Natural killer cell treated with Interleukin-12 subunit alpha and Interleukin-12 subunit beta and Interleukin-15 and Interleukin-18, amount 100 ng/mL, for 72 hours (primary cell): ENCODE measurements around the gene TRPC6. TPM values are rescaled to one million over a fixed set of nuclear protein-coding genes. Genes with fewer than 3 reads are reported as not detected.
A peak's percentile ranks its signal among the peaks of the same experiment; 100 is the strongest.

Experiments
- ATAC-seq, 2 donors: fragments of 150-1000 bp; cut with Tn5 transposase in 1 of 2; sonication (Bioruptor Pico), chemical (Tn5 transposase) in 1 of 2; 2 replicates each; pipeline ENCODE4 v1.10.0; 2021
- DNase-seq: peaks from one replicate; pipeline ENCODE4 v3.0.0; 2022; ENCODE audit warnings: low spot score
- H3K27ac Mint-ChIP-seq, 2 donors: 1 replicate in 1 of 2; 2 replicates in 1 of 2; pipeline ENCODE4 v1.8.0; 2022; ENCODE audit warnings: mixed read lengths in 2 of 2, mild to moderate bottlenecking in 1 of 2, moderate library complexity in 1 of 2
- H3K27me3 Mint-ChIP-seq, 2 donors: 1 replicate in 1 of 2; 2 replicates in 1 of 2; pipeline ENCODE4 v1.8.0; 2022; ENCODE audit warnings: mixed read lengths in 2 of 2
- H3K36me3 Mint-ChIP-seq: one replicate; pipeline ENCODE4 v1.8.0; 2022; ENCODE audit warnings: mixed read lengths
- H3K4me1 Mint-ChIP-seq, 2 donors: 1 replicate in 1 of 2; 2 replicates in 1 of 2; pipeline ENCODE4 v1.8.0; 2022; ENCODE audit warnings: low read depth in 2 of 2, mixed read lengths in 2 of 2, mild to moderate bottlenecking in 1 of 2
- H3K4me3 Mint-ChIP-seq: one replicate; pipeline ENCODE4 v1.8.0; 2022; ENCODE audit warnings: mixed read lengths
- H3K9me3 Mint-ChIP-seq: 2 replicates; pipeline ENCODE4 v1.8.0; 2022; ENCODE audit warnings: mixed read lengths
- total RNA-seq, 2 donors: library from RNA; stranded (reverse); gene quantifications; one replicate each; pipeline ENCODE4 v1.2.3, GENCODE V29; 2022

TRPC6 gene
- not detected for total RNA-seq

DNA sequence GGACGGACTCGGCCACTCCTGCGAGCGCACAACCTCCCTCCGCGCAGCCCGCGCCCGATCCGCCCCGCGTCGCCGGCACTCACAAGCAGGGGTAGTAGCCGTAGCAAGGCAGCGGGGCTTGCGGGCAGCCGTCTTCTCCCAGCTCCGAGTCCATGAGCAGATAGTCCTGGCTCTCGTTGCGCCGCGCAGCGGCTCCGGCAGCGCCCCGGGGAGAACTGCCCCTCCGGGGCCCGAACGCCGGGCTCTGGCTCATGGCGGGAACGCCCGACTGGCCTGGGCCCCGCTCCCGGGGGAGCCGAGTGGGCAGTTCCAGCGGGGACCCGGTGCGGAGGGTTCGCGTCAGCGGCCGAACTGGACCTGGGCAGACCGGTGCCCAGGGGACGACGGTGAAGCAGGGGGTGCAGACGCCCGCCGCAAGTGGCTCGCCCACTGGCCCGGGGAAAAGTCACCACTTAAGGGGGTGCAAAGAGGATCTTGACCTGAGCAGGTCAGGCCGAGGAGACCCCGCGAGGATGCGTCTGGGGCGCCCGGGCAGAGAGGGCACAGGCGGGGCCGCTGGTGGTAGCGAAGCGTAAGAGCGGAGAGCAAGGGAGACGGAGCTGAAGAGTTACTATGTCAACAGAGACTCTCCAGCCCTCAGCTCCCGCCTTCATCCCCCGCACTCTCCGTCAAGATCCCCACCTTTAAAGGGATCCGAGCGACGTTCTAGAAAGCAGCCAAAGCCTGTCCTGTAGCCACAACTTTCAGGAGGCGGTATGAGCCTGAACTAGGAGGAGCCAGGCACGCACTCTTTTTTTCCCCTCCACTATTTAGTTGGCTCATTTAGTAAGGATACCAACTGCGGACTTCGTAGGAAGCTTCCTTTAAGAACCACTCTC is at the start of gene TRPC6:
Gene TRPC6 (minus strand): TSS at position 757 of the 878 bp plus-strand sequence. CDS start 504 bp downstream, at position 253.
- peaks cover 16% of the 10 kb centered on the region for H3K36me3 Mint-ChIP-seq
- H3K4me1 Mint-ChIP-seq: no peaks in the 10 kb centered on the region
- peaks cover 3% of the 10 kb centered on the region for H3K9me3 Mint-ChIP-seq
- ATAC-seq (peak in 1 of 2 donors; percentile 50), DNase-seq (no peak)
- H3K4me3 Mint-ChIP-seq: no peak within 1 kb of the TSS
- peaks cover 5 to 10% of the 10 kb centered on the region in 2 donors for H3K27me3 Mint-ChIP-seq
- no peak within 1 kb of the TSS for H3K27ac Mint-ChIP-seq

GRCh38 chr11:101620026-101620425 is 36.2 kb upstream of the TRPC6 start:
- no peaks in the 10 kb centered on the region for H3K27me3 Mint-ChIP-seq
- ATAC-seq (no peak), DNase-seq (no peak)
- no peak overlapping the region for H3K4me3 Mint-ChIP-seq
- no peak overlapping the region for H3K27ac Mint-ChIP-seq
- H3K9me3 Mint-ChIP-seq: peaks cover 7% of the 10 kb centered on the region
- no peaks in the 10 kb centered on the region for H3K4me1 Mint-ChIP-seq
- no peaks in the 10 kb centered on the region for H3K36me3 Mint-ChIP-seq

DNA sequence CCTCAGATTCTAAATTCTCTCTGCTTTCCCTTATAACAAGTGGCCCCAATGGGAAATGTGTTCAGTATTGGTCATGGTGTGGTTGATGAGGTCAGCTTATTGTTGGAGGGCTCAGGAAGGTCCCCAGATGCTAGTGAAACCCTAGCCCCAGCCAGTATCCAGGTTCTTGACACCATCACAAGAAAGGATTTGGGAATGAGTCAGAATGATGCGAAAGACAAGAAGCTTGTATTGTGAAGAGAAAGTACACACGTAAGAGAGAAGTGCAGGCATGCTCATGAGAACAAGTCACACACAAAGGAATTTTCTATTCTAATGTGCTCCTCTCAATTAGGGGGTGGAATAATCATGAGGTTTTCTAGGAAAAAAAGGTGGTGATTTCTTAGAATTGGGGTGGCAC is 34.9 kb upstream of the TRPC6 start:
- no peaks in the 10 kb centered on the region for H3K27me3 Mint-ChIP-seq
- DNase-seq (no peak), ATAC-seq (no peak)
- H3K36me3 Mint-ChIP-seq: no peaks in the 10 kb centered on the region
- no peak overlapping the region for H3K27ac Mint-ChIP-seq
- H3K4me1 Mint-ChIP-seq: no peaks in the 10 kb centered on the region
- H3K4me3 Mint-ChIP-seq: no peak overlapping the region
- peaks cover 15% of the 10 kb centered on the region for H3K9me3 Mint-ChIP-seq

DNA sequence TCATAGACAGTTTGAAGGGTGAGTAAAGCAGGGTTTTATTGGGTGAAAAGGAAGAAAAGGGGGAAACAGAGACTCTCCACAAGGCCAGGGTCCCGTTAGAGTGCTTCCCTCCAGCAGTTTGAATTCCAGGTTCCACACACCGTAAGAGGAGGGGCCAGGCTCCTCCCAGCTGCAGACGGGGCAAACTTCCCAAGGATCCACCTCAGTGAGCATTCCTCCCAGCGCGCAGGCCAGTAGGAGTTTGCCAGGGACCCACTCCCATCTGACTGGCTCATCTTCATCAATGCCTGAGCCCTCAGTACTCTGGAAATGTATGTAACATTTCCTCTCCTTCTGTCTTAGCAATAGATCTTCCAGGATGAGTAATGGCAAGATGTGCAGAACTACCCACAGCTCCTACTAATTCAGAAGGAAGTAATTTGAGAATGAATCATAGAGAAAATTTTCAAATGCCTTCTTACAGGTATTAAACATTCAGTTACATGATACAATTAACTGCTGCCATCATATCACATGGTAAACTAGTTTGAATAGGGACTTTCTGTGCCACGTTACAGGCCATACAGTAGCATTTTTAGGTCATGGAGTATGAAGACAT is 34.0 kb upstream of the TRPC6 start:
- no peak overlapping the region for H3K27ac Mint-ChIP-seq
- ATAC-seq (no peak), DNase-seq (no peak)
- H3K27me3 Mint-ChIP-seq: no peaks in the 10 kb centered on the region
- H3K9me3 Mint-ChIP-seq: peaks cover 15% of the 10 kb centered on the region
- H3K36me3 Mint-ChIP-seq: no peaks in the 10 kb centered on the region
- no peak overlapping the region for H3K4me3 Mint-ChIP-seq
- no peaks in the 10 kb centered on the region for H3K4me1 Mint-ChIP-seq

- DNase-seq (no peak), ATAC-seq (no peak)
- no peaks in the 10 kb centered on the region for H3K36me3 Mint-ChIP-seq
- peaks cover 8% of the 10 kb centered on the region for H3K9me3 Mint-ChIP-seq
- H3K4me3 Mint-ChIP-seq: no peak overlapping the region
- H3K4me1 Mint-ChIP-seq: no peaks in the 10 kb centered on the region
- no peaks in the 10 kb centered on the region for H3K27me3 Mint-ChIP-seq
- H3K27ac Mint-ChIP-seq: no peak overlapping the region
Observed at GRCh38 chr11:101612481-101612880, 28.7 kb upstream of the TRPC6 start.

- H3K36me3 Mint-ChIP-seq: no peaks in the 10 kb centered on the region
- peaks cover 11% of the 10 kb centered on the region for H3K9me3 Mint-ChIP-seq
- no peak overlapping the region for H3K4me3 Mint-ChIP-seq
- DNase-seq (no peak), ATAC-seq (no peak)
- H3K27me3 Mint-ChIP-seq: no peaks in the 10 kb centered on the region
- no peaks in the 10 kb centered on the region for H3K4me1 Mint-ChIP-seq
- no peak overlapping the region for H3K27ac Mint-ChIP-seq
Observed at GRCh38 chr11:101600924-101601323, 17.1 kb upstream of the TRPC6 start.

- no peak overlapping the region for H3K4me3 Mint-ChIP-seq
- ATAC-seq (no peak), DNase-seq (no peak)
- no peaks in the 10 kb centered on the region for H3K4me1 Mint-ChIP-seq
- peaks cover 5 to 10% of the 10 kb centered on the region in 2 donors for H3K27me3 Mint-ChIP-seq
- H3K27ac Mint-ChIP-seq: no peak overlapping the region
- H3K36me3 Mint-ChIP-seq: peaks cover 9% of the 10 kb centered on the region
- no peaks in the 10 kb centered on the region for H3K9me3 Mint-ChIP-seq
Observed at GRCh38 chr11:101586965-101587364, 3.2 kb upstream of the TRPC6 start.

- Mint-ChIP-seq H3K9me3 (no peaks in the 10 kb centered on the region), H3K4me1 (no peaks in the 10 kb centered on the region), H3K36me3 (peaks cover 12% of the 10 kb centered on the region), H3K27me3 (peaks cover 5 to 10% of the 10 kb centered on the region in 2 donors), H3K27ac (no peak overlapping the region), H3K4me3 (no peak overlapping the region)
- no peak for ATAC-seq
- no peak for DNase-seq
Observed at GRCh38 chr11:101584655-101585054, 848 bp upstream of the TRPC6 start.

- Mint-ChIP-seq H3K27ac (no peak overlapping the region), H3K4me3 (no peak overlapping the region), H3K27me3 (peaks cover 5 to 10% of the 10 kb centered on the region in 2 donors), H3K4me1 (no peaks in the 10 kb centered on the region), H3K9me3 (peaks cover 3% of the 10 kb centered on the region), H3K36me3 (peaks cover 16% of the 10 kb centered on the region)
- DNase-seq (no peak), ATAC-seq (no peak)
Observed at GRCh38 chr11:101584129-101584515, 315 bp upstream of the TRPC6 start.

GRCh38 chr11:101582989-101583250 is 887 bp downstream of the TRPC6 start:
- Mint-ChIP-seq H3K4me3 (no peak overlapping the region), H3K27ac (no peak overlapping the region), H3K4me1 (no peaks in the 10 kb centered on the region), H3K9me3 (peaks cover 3% of the 10 kb centered on the region), H3K36me3 (peaks cover 16% of the 10 kb centered on the region), H3K27me3 (peaks cover 5 to 10% of the 10 kb centered on the region in 2 donors)
- DNase-seq (no peak), ATAC-seq (no peak)

- Mint-ChIP-seq H3K27me3 (peaks cover 5 to 10% of the 10 kb centered on the region in 2 donors), H3K4me1 (no peaks in the 10 kb centered on the region), H3K36me3 (peaks cover 16% of the 10 kb centered on the region), H3K9me3 (peaks cover 3% of the 10 kb centered on the region), H3K4me3 (no peak overlapping the region), H3K27ac (no peak overlapping the region)
- ATAC-seq (no peak), DNase-seq (no peak)
Observed at GRCh38 chr11:101582236-101582988, 1.4 kb downstream of the TRPC6 start.

DNA sequence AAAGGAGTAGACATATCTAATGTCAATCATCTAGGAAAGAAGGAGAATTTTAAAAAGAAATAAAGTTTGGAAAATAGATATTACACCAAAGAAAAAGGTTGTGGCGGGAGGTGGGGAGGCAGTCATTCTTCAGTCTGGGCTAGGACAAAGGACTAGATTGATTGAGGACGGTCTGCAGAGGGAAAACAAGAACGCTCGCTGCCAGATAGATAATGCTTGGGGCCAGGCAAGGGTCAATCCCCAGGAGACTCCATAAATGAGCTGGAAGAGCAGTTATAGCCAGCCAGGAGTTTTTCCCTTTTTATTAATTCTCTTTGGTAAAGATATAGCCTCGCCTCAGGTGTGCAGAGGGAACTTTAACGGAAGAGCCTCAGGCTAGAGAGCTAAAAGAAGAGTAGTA is 6.3 kb downstream of the TRPC6 start:
- H3K4me1 Mint-ChIP-seq: no peaks in the 10 kb centered on the region
- H3K4me3 Mint-ChIP-seq: no peak overlapping the region
- H3K27ac Mint-ChIP-seq: no peak overlapping the region
- H3K36me3 Mint-ChIP-seq: peaks cover 8% of the 10 kb centered on the region
- H3K27me3 Mint-ChIP-seq: no peaks in the 10 kb centered on the region
- no peak for ATAC-seq
- peaks cover 11% of the 10 kb centered on the region for H3K9me3 Mint-ChIP-seq
- no peak for DNase-seq

DNA sequence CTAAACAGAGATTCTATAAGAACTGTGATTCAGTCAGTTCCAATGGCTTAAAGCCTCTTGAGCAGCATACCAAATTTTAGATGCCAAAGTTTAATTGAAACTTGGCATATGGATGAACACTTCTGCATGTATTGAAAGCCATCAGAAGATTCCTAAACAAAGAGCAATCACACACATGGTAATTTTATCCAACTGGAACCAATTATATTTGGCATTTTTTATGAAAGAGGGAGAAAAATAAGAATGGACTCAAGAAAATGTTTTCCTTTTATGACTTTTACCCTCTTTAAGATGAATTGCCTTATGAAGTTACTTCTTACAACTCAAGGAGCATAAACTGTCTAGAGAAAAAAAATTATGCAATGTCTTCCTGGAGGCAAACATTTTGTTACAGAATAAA is 7.4 kb downstream of the TRPC6 start:
- no peak for DNase-seq
- Mint-ChIP-seq H3K9me3 (peaks cover 12% of the 10 kb centered on the region), H3K36me3 (peaks cover 8% of the 10 kb centered on the region), H3K27ac (no peak overlapping the region), H3K27me3 (no peaks in the 10 kb centered on the region), H3K4me1 (no peaks in the 10 kb centered on the region), H3K4me3 (no peak overlapping the region)
- no peak for ATAC-seq

GRCh38 chr11:101574886-101575285 is 8.9 kb downstream of the TRPC6 start:
- H3K27ac Mint-ChIP-seq: no peak overlapping the region

More at GRCh38 chr11:101574886-101575285, 8.9 kb downstream of the TRPC6 start:
- DNase-seq (no peak), ATAC-seq (no peak)
- Mint-ChIP-seq H3K36me3 (peaks cover 7% of the 10 kb centered on the region), H3K27me3 (no peaks in the 10 kb centered on the region), H3K4me3 (no peak overlapping the region), H3K9me3 (peaks cover 12% of the 10 kb centered on the region), H3K4me1 (no peaks in the 10 kb centered on the region)
